Calu3 (cell line): ENCODE measurements around the gene SYN1. TPM values are rescaled to one million over a fixed set of nuclear protein-coding genes. Genes with fewer than 3 reads are reported as not detected.
A peak's percentile ranks its signal among the peaks of the same experiment; 100 is the strongest.

Experiments
- BruUV-seq: library from RNA; stranded (reverse); fragments of 400-500 nt; replicated peaks from 2 replicates; lab custom pipeline; 2021; lab: Mats Ljungman, UMichigan
- CTCF ChIA-PET: fragments of 300-600 bp; sonication (Branson Sonifier 250); formaldehyde crosslinking; loops from one replicate; lab custom pipeline; 2022; ENCODE audit warnings: antibody characterized with exemption; lab: Charles Lee
- DNase-seq: peaks from one replicate; pipeline ENCODE4 v3.0.0; 2022
- H3K27ac Mint-ChIP-seq: one replicate; pipeline ENCODE4 v1.8.0; 2022; ENCODE audit warnings: mixed read lengths; ENCODE audit not compliant: unreplicated experiment
- H3K27me3 Mint-ChIP-seq: one replicate; pipeline ENCODE4 v1.8.0; 2022; ENCODE audit warnings: mixed read lengths; ENCODE audit not compliant: unreplicated experiment
- H3K36me3 Mint-ChIP-seq: one replicate; pipeline ENCODE4 v1.8.0; 2022; ENCODE audit warnings: mild to moderate bottlenecking, moderate library complexity, mixed read lengths; ENCODE audit not compliant: insufficient read depth, unreplicated experiment
- H3K4me1 Mint-ChIP-seq: one replicate; pipeline ENCODE4 v1.8.0; 2022; ENCODE audit warnings: mild to moderate bottlenecking, low read depth, mixed read lengths; ENCODE audit not compliant: unreplicated experiment
- H3K4me3 Mint-ChIP-seq: one replicate; pipeline ENCODE4 v1.8.0; 2022; ENCODE audit warnings: mild to moderate bottlenecking, low read depth, moderate library complexity, mixed read lengths; ENCODE audit not compliant: unreplicated experiment
- H3K9me3 Mint-ChIP-seq: one replicate; pipeline ENCODE4 v1.8.0; 2022; ENCODE audit warnings: low read depth, mixed read lengths; ENCODE audit not compliant: unreplicated experiment
- intact Hi-C: fragments of 100-400 bp; cut with micrococcal nuclease; formaldehyde crosslinking; loops from one replicate; pipeline ENCODE4 v1.10.0; 2022; ENCODE audit not compliant: unreplicated experiment
- total RNA-seq: library from RNA; stranded (reverse); gene quantifications from 2 replicates; pipeline ENCODE4 v1.2.3, GENCODE V29; 2022
- TF ChIP-seq, protein P1 (sequence below): fragments of 200-600 bp; IDR thresholded peaks from one replicate; pipeline ENCODE4 v1.8.0; 2022; ENCODE audit warnings: antibody characterized with exemption; ENCODE audit not compliant: unreplicated experiment

The SYN1 gene
- total RNA-seq, 1 experiment from 2014 or later, result 0.21 TPM

DNA sequence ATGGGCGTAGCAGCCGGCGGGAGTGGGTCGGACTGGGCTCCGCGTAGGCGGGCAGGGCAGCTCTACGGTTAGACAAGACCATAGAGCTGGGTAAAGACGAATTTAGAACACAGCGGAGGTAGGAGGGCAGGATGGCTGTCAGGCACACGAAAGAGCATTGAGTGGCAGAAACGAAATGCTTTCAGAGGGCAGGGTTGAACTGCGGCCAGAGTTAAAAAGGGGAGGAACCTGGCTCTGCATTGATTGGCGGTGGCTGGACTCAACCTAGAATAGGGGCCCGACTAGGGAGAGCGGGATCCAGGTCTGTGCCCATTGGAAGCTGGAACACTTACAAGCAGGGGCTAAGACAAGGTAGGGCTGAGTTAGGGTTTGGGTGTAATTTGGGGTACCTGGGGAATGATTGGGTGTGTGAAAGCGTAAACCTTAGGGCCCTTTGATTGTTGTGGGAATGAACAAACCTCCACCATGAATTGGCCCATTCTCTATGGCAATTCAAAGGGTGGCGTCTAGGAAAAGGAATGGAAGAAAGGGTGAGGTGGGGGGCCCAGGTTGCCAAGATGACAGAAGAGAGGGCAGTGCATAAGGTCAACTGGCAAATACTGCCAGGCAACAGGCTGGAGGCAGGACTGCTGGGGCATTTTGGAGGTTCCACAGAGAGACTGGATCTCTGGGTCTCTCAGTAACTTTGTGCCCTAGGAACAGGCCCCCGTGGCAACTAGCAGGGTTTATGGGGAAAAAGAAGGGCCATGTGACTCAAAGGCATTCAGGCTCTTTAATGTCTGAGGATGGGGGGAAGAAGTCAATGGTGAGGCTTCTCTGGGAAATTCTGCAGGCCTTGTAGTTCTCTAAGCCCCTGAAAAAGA is 31.6 kb upstream of the SYN1 start:
- Mint-ChIP-seq H3K9me3 (no peaks in the 10 kb centered on the region), H3K4me3 (peak overlapping the region; percentile 77), H3K27me3 (no peaks in the 10 kb centered on the region), H3K36me3 (peaks cover 45% of the 10 kb centered on the region), H3K4me1 (peaks cover 33% of the 10 kb centered on the region), H3K27ac (peak overlapping the region; percentile 83)
- no TSS peak for BruUV-seq
- DNase-seq, result no peak
- TF ChIP-seq, protein P1, sequence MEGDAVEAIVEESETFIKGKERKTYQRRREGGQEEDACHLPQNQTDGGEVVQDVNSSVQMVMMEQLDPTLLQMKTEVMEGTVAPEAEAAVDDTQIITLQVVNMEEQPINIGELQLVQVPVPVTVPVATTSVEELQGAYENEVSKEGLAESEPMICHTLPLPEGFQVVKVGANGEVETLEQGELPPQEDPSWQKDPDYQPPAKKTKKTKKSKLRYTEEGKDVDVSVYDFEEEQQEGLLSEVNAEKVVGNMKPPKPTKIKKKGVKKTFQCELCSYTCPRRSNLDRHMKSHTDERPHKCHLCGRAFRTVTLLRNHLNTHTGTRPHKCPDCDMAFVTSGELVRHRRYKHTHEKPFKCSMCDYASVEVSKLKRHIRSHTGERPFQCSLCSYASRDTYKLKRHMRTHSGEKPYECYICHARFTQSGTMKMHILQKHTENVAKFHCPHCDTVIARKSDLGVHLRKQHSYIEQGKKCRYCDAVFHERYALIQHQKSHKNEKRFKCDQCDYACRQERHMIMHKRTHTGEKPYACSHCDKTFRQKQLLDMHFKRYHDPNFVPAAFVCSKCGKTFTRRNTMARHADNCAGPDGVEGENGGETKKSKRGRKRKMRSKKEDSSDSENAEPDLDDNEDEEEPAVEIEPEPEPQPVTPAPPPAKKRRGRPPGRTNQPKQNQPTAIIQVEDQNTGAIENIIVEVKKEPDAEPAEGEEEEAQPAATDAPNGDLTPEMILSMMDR, result no peak
- CTCF ChIA-PET, result interaction anchor here (1.0 to 1.2 kb wide), 2 partner anchors 37 to 100 kb away, joined by 3 to 4 read pairs; no protein-coding TSS in a partner anchor
- intact Hi-C loops, result loop anchor here (10.0 kb wide), 1 partner anchor 86 kb away; the partner anchor contains the start of gene ARAF

DNA sequence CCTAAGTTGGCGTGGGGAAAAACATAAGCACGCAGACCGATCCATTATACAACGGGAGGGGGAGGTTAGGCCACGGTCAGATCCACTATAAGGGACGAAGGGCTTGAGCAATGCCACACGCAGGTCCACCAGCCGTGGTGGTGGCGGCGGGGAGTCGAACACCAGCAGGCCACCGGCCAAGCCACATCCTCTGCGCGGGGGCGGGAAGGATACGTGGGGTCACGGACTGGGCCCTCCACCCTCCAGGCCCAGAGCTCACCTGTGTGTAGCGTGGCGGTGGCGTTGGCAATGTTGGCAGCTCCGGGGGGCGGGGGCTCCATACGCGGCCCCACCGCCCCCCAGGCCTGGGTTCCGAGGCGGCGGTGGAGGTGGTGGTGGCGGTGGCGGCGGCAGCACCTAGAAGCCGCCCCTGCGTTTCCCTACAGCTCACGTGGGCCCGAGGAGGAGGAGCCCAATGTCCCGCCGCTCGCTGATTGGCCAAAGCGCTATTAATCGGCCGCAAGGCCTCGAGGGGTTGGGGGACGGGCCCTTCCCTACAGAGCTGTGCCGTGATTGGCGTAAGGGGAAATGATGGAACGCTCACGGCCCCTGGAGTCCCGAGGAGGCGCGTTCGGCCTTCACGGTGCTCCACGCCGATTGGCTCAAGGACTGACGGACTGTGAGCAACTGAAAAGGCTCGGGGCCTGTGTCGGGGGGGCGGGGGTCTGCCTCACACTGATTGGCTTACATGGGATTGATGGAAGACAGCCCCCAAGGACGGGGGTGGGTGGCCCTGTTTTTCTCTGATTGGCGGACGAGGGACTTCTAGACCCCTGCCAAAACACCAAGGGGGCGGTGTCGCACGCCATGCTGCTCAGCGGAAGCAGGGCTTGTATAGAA is 30.7 kb upstream of the SYN1 start, which contains the start of gene ELK1:
ELK1 (minus strand) TSS at position 400 of the 879 bp plus-strand sequence. CDS start 9,122 bp downstream, outside the sequence.
- H3K27ac Mint-ChIP-seq, result peak within 1 kb of the TSS; percentile 83
- H3K36me3 Mint-ChIP-seq, result peaks cover 37% of the 10 kb centered on the region
- no TSS peak for BruUV-seq
- H3K4me1 Mint-ChIP-seq, result peaks cover 33% of the 10 kb centered on the region
- TF ChIP-seq, protein P1, result no peak
- H3K9me3 Mint-ChIP-seq, result no peaks in the 10 kb centered on the region
- intact Hi-C loops, result loop anchor here (10.0 kb wide), 1 partner anchor 86 kb away; the partner anchor contains the start of gene ARAF
- CTCF ChIA-PET, result interaction anchor here (1.0 to 1.2 kb wide), 2 partner anchors 37 to 101 kb away, joined by 3 to 4 read pairs; no protein-coding TSS in a partner anchor
- DNase-seq, result peak; percentile 94
- no peaks in the 10 kb centered on the region for H3K27me3 Mint-ChIP-seq
- peak within 1 kb of the TSS; percentile 77 for H3K4me3 Mint-ChIP-seq

DNA sequence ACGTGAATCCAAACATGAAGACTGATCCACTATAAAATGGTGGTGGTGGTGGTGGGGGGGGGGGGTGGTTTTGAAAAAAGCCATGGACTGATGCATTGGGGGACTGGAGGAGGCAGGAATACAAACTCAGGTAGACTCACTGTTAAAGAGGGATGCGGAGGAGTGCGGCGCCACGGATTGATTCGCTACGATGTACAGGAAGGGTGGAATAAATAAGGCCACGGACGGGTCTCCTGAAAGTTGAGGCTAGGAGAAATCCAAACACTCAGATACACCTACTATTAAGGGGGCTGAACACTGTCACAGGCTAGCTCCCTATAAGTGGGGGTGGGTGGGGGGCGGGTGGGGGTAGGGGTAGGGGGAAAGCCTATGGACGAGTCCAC is 30.1 kb upstream of the SYN1 start:
- Mint-ChIP-seq H3K27me3 (no peaks in the 10 kb centered on the region), H3K4me3 (peak overlapping the region; percentile 77), H3K4me1 (peaks cover 37% of the 10 kb centered on the region), H3K27ac (peak overlapping the region; percentile 82), H3K36me3 (peaks cover 37% of the 10 kb centered on the region), H3K9me3 (no peaks in the 10 kb centered on the region)
- CTCF ChIA-PET, result interaction anchor here (0.6 to 1.2 kb wide), 2 partner anchors 36 to 1878 kb away, joined by 3 to 5 read pairs; no protein-coding TSS in a partner anchor
- intact Hi-C loops, result loop anchor here (10.0 kb wide), 1 partner anchor 85 kb away; the partner anchor contains the start of gene ARAF
- BruUV-seq, result no TSS peak
- no peak for DNase-seq
- TF ChIP-seq, protein P1, result no peak

DNA sequence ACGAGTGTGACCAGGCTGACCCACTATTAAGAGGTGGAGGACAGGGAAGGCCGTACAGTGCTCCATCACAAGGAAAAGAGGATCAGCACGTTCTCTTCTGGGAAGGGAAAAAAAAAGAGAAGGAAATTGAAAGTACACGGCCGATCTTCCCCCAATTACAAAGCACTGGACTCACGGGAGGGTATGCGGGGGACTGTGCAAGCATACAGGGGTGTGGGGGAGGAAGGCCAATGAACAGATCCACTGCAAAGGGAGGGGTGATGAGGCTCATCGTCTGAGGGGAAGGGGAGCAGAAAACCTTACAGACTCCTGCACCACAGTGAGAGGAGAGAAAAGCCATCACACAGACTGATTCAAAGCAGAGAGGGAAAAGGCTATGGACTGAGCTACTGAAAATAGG is 29.6 kb upstream of the SYN1 start:
- H3K27me3 Mint-ChIP-seq, result no peaks in the 10 kb centered on the region
- DNase-seq, result no peak
- H3K9me3 Mint-ChIP-seq, result no peaks in the 10 kb centered on the region
- CTCF ChIA-PET, result interaction anchor here (0.6 kb wide), 1 partner anchor 1878 kb away, joined by 5 read pairs; no protein-coding TSS in a partner anchor
- H3K27ac Mint-ChIP-seq, result peak overlapping the region; percentile 82
- H3K36me3 Mint-ChIP-seq, result peaks cover 41% of the 10 kb centered on the region
- TF ChIP-seq, protein P1, result no peak
- intact Hi-C loops, result no loop called here
- H3K4me3 Mint-ChIP-seq, result peak overlapping the region; percentile 77
- no TSS peak for BruUV-seq
- peaks cover 42% of the 10 kb centered on the region for H3K4me1 Mint-ChIP-seq
